Activated CD4-positive, alpha-beta T cell treated with anti-CD3 and anti-CD28 coated beads, Interleukin-2, amount 50 U/mL, for 1 hour (primary cell): Measurements from ENCODE around the gene MGAT5B.

ENCODE experiments used
- DNase-seq: peaks from one replicate; pipeline ENCODE4 v3.0.0-alpha.2; 2020

MGAT5B gene

GRCh38 chr17:76906463-76906862, 38.3 kb downstream of the MGAT5B start:
- DNase-seq: no peak

GRCh38 chr17:76907352-76907751, 39.1 kb downstream of the MGAT5B start:
- DNase-seq: no peak

GRCh38 chr17:76909971-76910760, 42.0 kb downstream of the MGAT5B start:
- DNase-seq: peak; percentile 35

GRCh38 chr17:76911299-76912017, 43.3 kb downstream of the MGAT5B start:
- no peak for DNase-seq

- DNase-seq: no peak
These were observed 44.4 kb downstream of the MGAT5B start for GRCh38 chr17:76912421-76913164.

GRCh38 chr17:76914937-76915336, 46.7 kb downstream of the MGAT5B start:
- DNase-seq: no peak

GRCh38 chr17:76915840-76916510, 47.8 kb downstream of the MGAT5B start:
- DNase-seq: no peak

GRCh38 chr17:76917829-76918228, 49.6 kb downstream of the MGAT5B start:
- DNase-seq: no peak

- no peak for DNase-seq
These were observed 50.6 kb downstream of the MGAT5B start for GRCh38 chr17:76918811-76919210.

- DNase-seq: no peak
These were observed 52.3 kb downstream of the MGAT5B start for GRCh38 chr17:76920364-76921139.

GRCh38 chr17:76921340-76922036, 53.3 kb downstream of the MGAT5B start:
- DNase-seq: no peak

GRCh38 chr17:76922084-76922483, 53.9 kb downstream of the MGAT5B start:
- DNase-seq: no peak

GRCh38 chr17:76922967-76923366, 54.8 kb downstream of the MGAT5B start:
- DNase-seq: no peak

- DNase-seq: no peak
These were observed 55.3 kb downstream of the MGAT5B start for GRCh38 chr17:76923491-76923890.

- DNase-seq: no peak
These were observed 56.4 kb downstream of the MGAT5B start for GRCh38 chr17:76924345-76925342.

- DNase-seq: no peak
These were observed 57.3 kb downstream of the MGAT5B start for GRCh38 chr17:76925441-76925891.

GRCh38 chr17:76926237-76926866, 58.1 kb downstream of the MGAT5B start:
- DNase-seq: no peak

- no peak for DNase-seq
These were observed 59.4 kb downstream of the MGAT5B start for GRCh38 chr17:76927577-76927976.

- no peak for DNase-seq
These were observed 59.8 kb downstream of the MGAT5B start for GRCh38 chr17:76927982-76928381.

- DNase-seq: no peak
These were observed 60.9 kb downstream of the MGAT5B start for GRCh38 chr17:76929148-76929547.
